ACC112 (cell line): ENCODE measurements around the gene PLAGL2.

Experiments
- H2AFZ ChIP-seq: fragments of 200-600 bp; sonication (generic); one replicate; pipeline ENCODE4 v1.6.0; 2017; ENCODE audit warnings: antibody characterized with exemption, low read length; ENCODE audit not compliant: unreplicated experiment
- H3K27ac ChIP-seq: fragments of 200-600 bp; sonication (generic); 2 replicates; pipeline ENCODE4 v1.5.1; 2014; ENCODE audit warnings: low read depth, mild to moderate bottlenecking, antibody characterized with exemption, low read length, moderate library complexity
- H3K27me3 ChIP-seq: fragments of 200-600 bp; sonication (generic); 2 replicates; pipeline ENCODE4 v1.6.1; 2014; ENCODE audit warnings: mild to moderate bottlenecking, antibody characterized with exemption, low read length, moderate library complexity, mixed read lengths; ENCODE audit not compliant: insufficient read depth
- H3K36me3 ChIP-seq: fragments of 200-600 bp; sonication (generic); 2 replicates; pipeline ENCODE4 v1.6.1; 2016; ENCODE audit warnings: mild to moderate bottlenecking, antibody characterized with exemption, low read length, moderate library complexity, mixed read lengths; ENCODE audit not compliant: insufficient read depth
- H3K4me1 ChIP-seq: fragments of 200-600 bp; sonication (generic); one replicate; pipeline ENCODE4 v1.6.1; 2016; ENCODE audit warnings: low read length, mixed read lengths; ENCODE audit not compliant: insufficient read depth, unreplicated experiment, control insufficient read depth
- H3K4me3 ChIP-seq: fragments of 200-600 bp; sonication (generic); 2 replicates; pipeline ENCODE4 v1.5.1; 2014; ENCODE audit warnings: mild to moderate bottlenecking, low read depth, low read length
- H3K79me2 ChIP-seq: fragments of 200-600 bp; sonication (generic); one replicate; pipeline ENCODE4 v1.6.0; 2016; ENCODE audit warnings: low read length; ENCODE audit not compliant: control insufficient read depth, unreplicated experiment, insufficient read depth

Gene PLAGL2

DNA sequence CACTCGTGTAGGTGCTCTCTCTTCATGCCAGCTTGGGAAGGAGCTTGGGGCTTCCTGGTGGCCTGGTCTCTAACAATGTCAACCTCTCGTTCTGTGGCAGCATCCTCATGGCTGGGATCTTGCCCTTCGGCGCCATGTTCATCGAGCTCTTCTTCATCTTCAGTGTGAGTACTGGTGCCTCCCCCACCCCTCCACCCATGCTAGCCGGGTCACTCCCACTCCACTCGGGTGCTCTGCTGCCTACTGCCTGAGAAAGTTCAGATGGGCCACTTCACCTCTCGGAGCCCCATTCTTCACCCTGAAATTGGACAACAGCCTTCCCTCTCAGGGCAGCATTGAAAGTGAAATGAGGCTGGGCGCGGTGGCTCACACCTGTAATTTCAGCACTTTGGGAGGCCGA is 49.2 kb downstream of the PLAGL2 start:
- H3K27ac ChIP-seq: no peak overlapping the region
- H3K4me1 ChIP-seq: peaks cover 14% of the 10 kb centered on the region
- H3K79me2 ChIP-seq: no peaks in the 10 kb centered on the region
- H3K27me3 ChIP-seq: no peaks in the 10 kb centered on the region
- no peak overlapping the region for H3K4me3 ChIP-seq
- H2AFZ ChIP-seq: no peak overlapping the region
- peaks cover 25% of the 10 kb centered on the region for H3K36me3 ChIP-seq

GRCh38 chr20:32157611-32158010 is 49.9 kb downstream of the PLAGL2 start:
- Histone ChIP-seq H3K27me3 (no peaks in the 10 kb centered on the region), H3K79me2 (no peaks in the 10 kb centered on the region), H3K4me3 (no peak overlapping the region), H3K27ac (no peak overlapping the region), H3K4me1 (peaks cover 14% of the 10 kb centered on the region), H3K36me3 (peaks cover 29% of the 10 kb centered on the region), H2AFZ (no peak overlapping the region)

- H3K36me3 ChIP-seq: peaks cover 16% of the 10 kb centered on the region; the same call in 1 of the 2 replicates
- H2AFZ ChIP-seq: no peak overlapping the region
- H3K27ac ChIP-seq: peak overlapping the region; percentile 71; the same call in 1 of the 2 replicates
- no peak overlapping the region for H3K4me3 ChIP-seq
- H3K4me1 ChIP-seq: peaks cover 14% of the 10 kb centered on the region
- H3K27me3 ChIP-seq: no peaks in the 10 kb centered on the region
- no peaks in the 10 kb centered on the region for H3K79me2 ChIP-seq
Observed at GRCh38 chr20:32155017-32155981, 52.2 kb downstream of the PLAGL2 start.

- no peaks in the 10 kb centered on the region for H3K27me3 ChIP-seq
- peaks cover 21% of the 10 kb centered on the region; the same call in 1 of the 2 replicates for H3K36me3 ChIP-seq
- H2AFZ ChIP-seq: no peak overlapping the region
- no peak overlapping the region for H3K4me3 ChIP-seq
- H3K27ac ChIP-seq: no peak overlapping the region
- H3K4me1 ChIP-seq: peaks cover 14% of the 10 kb centered on the region
- no peaks in the 10 kb centered on the region for H3K79me2 ChIP-seq
Observed at GRCh38 chr20:32153771-32154170, 53.8 kb downstream of the PLAGL2 start.

DNA sequence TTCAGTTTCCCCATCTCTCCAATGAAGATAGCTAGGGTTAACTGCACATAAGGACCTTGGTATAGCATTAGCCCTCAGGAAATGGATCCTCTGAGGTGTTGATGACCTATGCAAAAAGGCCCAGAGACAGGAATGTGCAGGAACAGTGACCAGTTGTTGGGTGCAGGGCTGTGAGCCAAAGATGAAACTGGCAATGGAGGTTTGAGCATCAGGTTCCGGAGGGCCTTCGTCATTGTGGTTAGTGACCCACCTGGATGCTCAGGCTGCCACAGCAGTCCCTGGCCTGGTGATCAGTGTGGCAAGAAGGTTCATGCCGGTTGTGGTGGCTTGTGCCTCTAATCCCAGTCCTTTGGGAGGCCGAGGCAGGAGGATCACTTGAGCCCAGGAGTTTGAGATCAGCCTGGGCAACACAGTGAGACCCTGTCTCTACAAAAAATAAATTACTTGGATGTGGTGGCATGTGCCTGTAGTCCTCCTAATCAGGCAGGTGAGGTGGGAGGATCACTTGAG is 54.3 kb downstream of the PLAGL2 start:
- Histone ChIP-seq H3K4me3 (no peak overlapping the region), H3K27ac (no peak overlapping the region), H2AFZ (no peak overlapping the region), H3K79me2 (no peaks in the 10 kb centered on the region), H3K36me3 (peaks cover 18% of the 10 kb centered on the region; the same call in 1 of the 2 replicates), H3K4me1 (peaks cover 14% of the 10 kb centered on the region), H3K27me3 (no peaks in the 10 kb centered on the region)

DNA sequence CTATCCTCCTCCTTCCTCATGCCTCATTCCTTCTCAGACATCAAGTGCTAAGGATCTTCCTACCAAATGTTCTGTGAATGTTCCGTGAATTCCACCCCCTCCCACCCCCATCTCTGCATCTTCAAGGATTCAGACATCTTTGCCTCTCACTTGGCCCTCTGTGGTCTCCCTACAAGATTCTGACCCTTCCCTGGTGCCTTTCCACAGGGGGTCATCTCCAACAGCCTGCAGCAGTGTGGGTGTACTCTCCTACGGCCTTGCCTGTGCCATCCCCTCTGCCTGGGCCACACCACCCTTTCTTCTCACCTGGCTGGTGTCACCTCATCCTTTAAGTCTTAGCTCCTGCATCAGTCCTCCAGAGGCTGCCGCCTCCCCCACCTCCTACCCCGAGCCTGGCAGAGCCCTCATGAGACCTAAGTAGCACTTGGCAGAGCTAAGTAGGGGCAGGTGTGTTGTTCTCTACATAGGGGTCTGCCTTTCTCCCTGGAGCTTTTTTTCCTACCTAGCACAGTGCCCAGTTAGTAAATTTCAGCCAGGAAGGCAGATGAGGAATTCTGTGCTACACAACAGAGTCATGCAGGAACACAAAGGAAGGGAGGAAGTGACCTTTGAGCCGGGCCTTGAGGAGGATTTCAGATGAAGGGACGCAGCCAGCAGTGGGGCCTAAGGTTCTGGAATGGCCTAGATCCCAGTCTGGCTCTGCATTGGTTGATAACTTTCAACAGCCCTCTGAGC is 55.0 kb downstream of the PLAGL2 start:
- no peaks in the 10 kb centered on the region for H3K27me3 ChIP-seq
- H3K4me1 ChIP-seq: peaks cover 14% of the 10 kb centered on the region
- no peaks in the 10 kb centered on the region for H3K79me2 ChIP-seq
- H3K4me3 ChIP-seq: no peak overlapping the region
- no peak overlapping the region for H3K27ac ChIP-seq
- H3K36me3 ChIP-seq: peaks cover 12% of the 10 kb centered on the region; the same call in 1 of the 2 replicates
- no peak overlapping the region for H2AFZ ChIP-seq

- H3K79me2 ChIP-seq: no peaks in the 10 kb centered on the region
- peaks cover 9% of the 10 kb centered on the region for H3K4me1 ChIP-seq
- H3K27ac ChIP-seq: no peak overlapping the region
- H3K4me3 ChIP-seq: no peak overlapping the region
- H3K27me3 ChIP-seq: no peaks in the 10 kb centered on the region
- peaks cover 15% of the 10 kb centered on the region; the same call in 1 of the 2 replicates for H3K36me3 ChIP-seq
- H2AFZ ChIP-seq: no peak overlapping the region
Observed at GRCh38 chr20:32150291-32150848, 57.2 kb downstream of the PLAGL2 start.

DNA sequence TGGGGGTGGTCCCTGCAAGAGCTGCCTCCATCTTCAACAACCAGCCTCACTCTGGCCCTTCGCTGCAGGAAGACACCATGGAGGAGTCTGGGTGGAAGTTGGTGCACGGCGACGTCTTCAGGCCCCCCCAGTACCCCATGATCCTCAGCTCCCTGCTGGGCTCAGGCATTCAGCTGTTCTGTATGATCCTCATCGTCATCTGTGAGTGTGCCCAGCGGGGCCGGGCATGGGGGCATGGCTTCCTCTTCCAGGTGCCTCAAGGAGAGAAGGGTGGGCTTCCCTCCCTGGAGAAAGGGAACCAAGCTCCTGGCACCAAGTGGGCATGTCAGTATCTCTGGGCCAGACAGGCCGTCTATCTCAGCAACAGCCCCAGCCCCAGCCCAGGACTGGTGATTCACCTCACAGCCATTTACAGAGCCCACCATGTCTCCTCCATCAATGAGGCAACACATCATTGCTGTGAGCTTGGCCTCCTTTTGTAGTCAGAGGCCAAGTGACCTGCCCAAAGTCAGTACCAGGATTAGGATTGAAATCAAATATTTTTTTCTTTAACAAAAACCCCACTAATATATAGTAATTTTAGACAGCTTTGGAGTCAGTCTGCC is 57.9 kb downstream of the PLAGL2 start:
- Histone ChIP-seq H2AFZ (no peak overlapping the region), H3K36me3 (peaks cover 18% of the 10 kb centered on the region; the same call in 1 of the 2 replicates), H3K27ac (no peak overlapping the region), H3K4me1 (peaks cover 3% of the 10 kb centered on the region), H3K27me3 (no peaks in the 10 kb centered on the region), H3K4me3 (no peak overlapping the region), H3K79me2 (no peaks in the 10 kb centered on the region)

GRCh38 chr20:32144898-32145662 is 62.5 kb downstream of the PLAGL2 start:
- H3K27me3 ChIP-seq: no peaks in the 10 kb centered on the region
- peaks cover 18% of the 10 kb centered on the region; the same call in 1 of the 2 replicates for H3K36me3 ChIP-seq
- H3K4me1 ChIP-seq: no peaks in the 10 kb centered on the region
- no peak overlapping the region for H2AFZ ChIP-seq
- no peaks in the 10 kb centered on the region for H3K79me2 ChIP-seq
- no peak overlapping the region for H3K27ac ChIP-seq
- H3K4me3 ChIP-seq: no peak overlapping the region
